Measurements from ENCODE around the gene IGFL1.
A peak's percentile ranks its signal among the peaks of the same experiment; 100 is the strongest.
"Not testable (repeated sequence)": the region's sequence is repeated elsewhere in the genome, so short reads cannot be mapped to it uniquely, and the experiment has no call there.

The IGFL1 gene

GRCh38 chr19:46226438-46226973 is 3.0 kb upstream of the IGFL1 start:
- DNase-seq: no peak

- no peak for DNase-seq
Measured at GRCh38 chr19:46232029-46232428, 2.5 kb downstream of the IGFL1 start.

- no peak for DNase-seq
Measured at GRCh38 chr19:46232468-46232867, 2.9 kb downstream of the IGFL1 start.

GRCh38 chr19:46232938-46233621 is 3.5 kb downstream of the IGFL1 start:
- no peak for DNase-seq

GRCh38 chr19:46233871-46234270 is 4.3 kb downstream of the IGFL1 start:
- not testable (repeated sequence) for DNase-seq

GRCh38 chr19:46238141-46238540 is 8.6 kb downstream of the IGFL1 start:
- DNase-seq: not testable (repeated sequence)

- DNase-seq: no peak
Measured at GRCh38 chr19:46239193-46240024, 9.9 kb downstream of the IGFL1 start.

GRCh38 chr19:46240693-46241092 is 11.2 kb downstream of the IGFL1 start:
- no peak for DNase-seq

GRCh38 chr19:46241626-46242025 is 12.1 kb downstream of the IGFL1 start:
- DNase-seq: no peak

GRCh38 chr19:46243081-46243654 is 13.6 kb downstream of the IGFL1 start:
- DNase-seq: not testable (repeated sequence)

GRCh38 chr19:46250076-46250735 is 20.7 kb downstream of the IGFL1 start:
- no peak for DNase-seq

GRCh38 chr19:46251416-46251815 is 21.9 kb downstream of the IGFL1 start:
- DNase-seq: no peak

- DNase-seq: no peak
Measured at GRCh38 chr19:46254776-46255175, 25.2 kb downstream of the IGFL1 start.

GRCh38 chr19:46256855-46257254 is 27.3 kb downstream of the IGFL1 start:
- no peak for DNase-seq

- DNase-seq: not testable (repeated sequence)
Measured at GRCh38 chr19:46261501-46261900, 32.0 kb downstream of the IGFL1 start.

GRCh38 chr19:46262684-46263296 is 33.2 kb downstream of the IGFL1 start:
- DNase-seq: peak in 1 of 6 experiments; percentile 5

GRCh38 chr19:46264801-46265200 is 35.3 kb downstream of the IGFL1 start:
- DNase-seq: not testable (repeated sequence)

- DNase-seq: peak; percentile 22 to 71 (median 44)
Measured at GRCh38 chr19:46265217-46265828, 35.8 kb downstream of the IGFL1 start.

GRCh38 chr19:46269101-46269500 is 39.6 kb downstream of the IGFL1 start:
- DNase-seq: no peak

GRCh38 chr19:46270521-46271256 is 41.1 kb downstream of the IGFL1 start:
- DNase-seq: no peak

GRCh38 chr19:46271481-46272197 is 42.1 kb downstream of the IGFL1 start:
- no peak for DNase-seq

Data from stimulated activated naive CD4-positive, alpha-beta T cell (primary cell).